ENCODE measurements around the gene PALMD. TPM values are rescaled to one million over a fixed set of nuclear protein-coding genes. Genes with fewer than 3 reads are reported as not detected.

The PALMD gene
- polyA plus RNA-seq, 2 of the 4 experiments (the other 2 are of a cell fraction), result 0.92 to 3.1 TPM

DNA sequence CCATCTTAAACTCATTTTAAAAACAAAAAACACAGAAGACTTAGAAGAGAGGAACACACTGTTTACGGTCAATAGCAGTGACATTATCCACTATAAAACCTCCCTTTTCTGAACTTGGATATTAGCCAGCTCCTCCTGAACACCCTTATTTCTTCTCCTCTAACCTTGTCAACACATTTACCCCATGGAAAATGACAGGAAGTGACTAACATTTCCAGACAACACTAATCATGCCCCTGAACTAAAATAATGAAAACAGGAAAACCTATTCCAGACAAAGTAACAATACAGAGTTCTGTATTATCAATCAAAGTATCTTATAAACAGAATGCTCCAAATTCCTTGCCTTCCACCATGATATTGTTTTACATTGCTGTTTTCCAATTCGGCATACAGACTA lies 45.3 kb downstream of the PALMD start (continued):
- TF ChIP-seq, protein P1, sequence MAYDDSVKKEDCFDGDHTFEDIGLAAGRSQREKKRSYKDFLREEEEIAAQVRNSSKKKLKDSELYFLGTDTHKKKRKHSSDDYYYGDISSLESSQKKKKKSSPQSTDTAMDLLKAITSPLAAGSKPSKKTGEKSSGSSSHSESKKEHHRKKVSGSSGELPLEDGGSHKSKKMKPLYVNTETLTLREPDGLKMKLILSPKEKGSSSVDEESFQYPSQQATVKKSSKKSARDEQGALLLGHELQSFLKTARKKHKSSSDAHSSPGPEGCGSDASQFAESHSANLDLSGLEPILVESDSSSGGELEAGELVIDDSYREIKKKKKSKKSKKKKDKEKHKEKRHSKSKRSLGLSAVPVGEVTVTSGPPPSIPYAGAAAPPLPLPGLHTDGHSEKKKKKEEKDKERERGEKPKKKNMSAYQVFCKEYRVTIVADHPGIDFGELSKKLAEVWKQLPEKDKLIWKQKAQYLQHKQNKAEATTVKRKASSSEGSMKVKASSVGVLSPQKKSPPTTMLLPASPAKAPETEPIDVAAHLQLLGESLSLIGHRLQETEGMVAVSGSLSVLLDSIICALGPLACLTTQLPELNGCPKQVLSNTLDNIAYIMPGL (CRISPR knock-in tag; IDR thresholded peaks at IDR 0.05; ENCODE audit: borderline replicate concordance), result no peak
- TF ChIP-seq POLR2AphosphoS2 (conservative IDR thresholded peaks at IDR 0.05; ENCODE audit: low read length), result no peak
- no peak for TF ChIP-seq USF2 (IDR thresholded peaks at IDR 0.05)

- 56% methylated on average over 2 of the region's 2 CpGs for WGBS (ENCODE audit: missing lambda C conversion rate)
- Histone ChIP-seq H3K27ac (no peak overlapping the region), H3K9me3 (0 out of 3 replicates have a peak, but pooled peaks cover 1% of the 10 kb centered on the region), H3K4me1 (no peaks in the 10 kb centered on the region), H3K4me2 (no peak overlapping the region), H3K4me3 (no peak overlapping the region)
- CTCF ChIA-PET, result interaction anchor here (0.7 to 3.1 kb wide), 3 partner anchors 10 to 215 kb away, joined by 3 to 14 read pairs (median 4); no protein-coding TSS in a partner anchor
- DNase-seq (ENCODE audit: low read depth in 1 of 2, low spot score in 1 of 2), result no peak
- no peak for ATAC-seq
- TF ChIP-seq, protein P2, sequence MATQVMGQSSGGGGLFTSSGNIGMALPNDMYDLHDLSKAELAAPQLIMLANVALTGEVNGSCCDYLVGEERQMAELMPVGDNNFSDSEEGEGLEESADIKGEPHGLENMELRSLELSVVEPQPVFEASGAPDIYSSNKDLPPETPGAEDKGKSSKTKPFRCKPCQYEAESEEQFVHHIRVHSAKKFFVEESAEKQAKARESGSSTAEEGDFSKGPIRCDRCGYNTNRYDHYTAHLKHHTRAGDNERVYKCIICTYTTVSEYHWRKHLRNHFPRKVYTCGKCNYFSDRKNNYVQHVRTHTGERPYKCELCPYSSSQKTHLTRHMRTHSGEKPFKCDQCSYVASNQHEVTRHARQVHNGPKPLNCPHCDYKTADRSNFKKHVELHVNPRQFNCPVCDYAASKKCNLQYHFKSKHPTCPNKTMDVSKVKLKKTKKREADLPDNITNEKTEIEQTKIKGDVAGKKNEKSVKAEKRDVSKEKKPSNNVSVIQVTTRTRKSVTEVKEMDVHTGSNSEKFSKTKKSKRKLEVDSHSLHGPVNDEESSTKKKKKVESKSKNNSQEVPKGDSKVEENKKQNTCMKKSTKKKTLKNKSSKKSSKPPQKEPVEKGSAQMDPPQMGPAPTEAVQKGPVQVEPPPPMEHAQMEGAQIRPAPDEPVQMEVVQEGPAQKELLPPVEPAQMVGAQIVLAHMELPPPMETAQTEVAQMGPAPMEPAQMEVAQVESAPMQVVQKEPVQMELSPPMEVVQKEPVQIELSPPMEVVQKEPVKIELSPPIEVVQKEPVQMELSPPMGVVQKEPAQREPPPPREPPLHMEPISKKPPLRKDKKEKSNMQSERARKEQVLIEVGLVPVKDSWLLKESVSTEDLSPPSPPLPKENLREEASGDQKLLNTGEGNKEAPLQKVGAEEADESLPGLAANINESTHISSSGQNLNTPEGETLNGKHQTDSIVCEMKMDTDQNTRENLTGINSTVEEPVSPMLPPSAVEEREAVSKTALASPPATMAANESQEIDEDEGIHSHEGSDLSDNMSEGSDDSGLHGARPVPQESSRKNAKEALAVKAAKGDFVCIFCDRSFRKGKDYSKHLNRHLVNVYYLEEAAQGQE (IDR thresholded peaks at IDR 0.05), result 0 out of 2 replicates have a peak, but pooled peaks have one; percentile 25
- no peak for TF ChIP-seq SMC3 (IDR thresholded peaks at IDR 0.05)
- FAIRE-seq, result no peak
- POLR2A ChIA-PET, result no interaction called here
Observed at GRCh38 chr1:99696616-99697015, 50.7 kb downstream of the PALMD start.

DNA sequence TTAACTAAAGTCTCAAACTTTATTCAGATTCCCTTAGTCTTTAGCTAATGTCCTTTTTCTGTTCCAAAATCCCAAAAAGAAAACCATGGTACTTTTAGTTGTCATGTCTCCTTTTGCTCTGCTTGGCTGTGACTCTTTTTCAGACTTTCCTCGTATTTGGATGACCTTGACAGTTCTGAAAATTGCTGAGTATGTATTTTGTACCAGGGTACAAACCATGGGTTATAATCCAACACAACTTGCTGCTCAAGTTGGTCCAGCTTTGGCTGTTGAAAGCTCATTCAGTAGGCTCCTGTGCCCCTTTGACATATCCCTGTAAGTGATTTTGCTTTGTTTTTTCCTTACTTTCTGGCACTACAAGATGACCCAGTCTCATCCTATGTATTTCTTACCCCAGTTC lies 51.7 kb downstream of the PALMD start:
- Histone ChIP-seq H3K4me3 (no peak overlapping the region), H3K9me3 (0 out of 3 replicates have a peak, but pooled peaks cover 3% of the 10 kb centered on the region), H3K4me1 (no peaks in the 10 kb centered on the region), H3K27ac (no peak overlapping the region), H3K4me2 (no peak overlapping the region)
- POLR2A ChIA-PET, result no interaction called here
- TF ChIP-seq CBX2 (IDR thresholded peaks at IDR 0.05; ENCODE audit: borderline replicate concordance, low read depth) (no peak), MAFK (IDR thresholded peaks at IDR 0.05; ENCODE audit: partially characterized antibody) (peak; percentile 85)
- CTCF ChIA-PET, result interaction anchor here (1.3 kb wide), 1 partner anchor 9 kb away, joined by 4 read pairs; no protein-coding TSS in a partner anchor
- DNase-seq (ENCODE audit: low read depth in 1 of 2, low spot score in 1 of 2) (no peak), FAIRE-seq (no peak), ATAC-seq (no peak)
- WGBS (ENCODE audit: missing lambda C conversion rate), result 8% methylated on average over 1 of the region's 1 CpG

GRCh38 chr1:99700020-99700419 lies 54.1 kb downstream of the PALMD start:
- WGBS (ENCODE audit: missing lambda C conversion rate), result 43% methylated on average over 3 of the region's 3 CpGs
- CTCF ChIA-PET, result no interaction called here
- ATAC-seq, result no peak
- DNase-seq (ENCODE audit: low read depth in 1 of 2, low spot score in 1 of 2), result no peak
- Histone ChIP-seq H3K4me2 (no peak overlapping the region), H3K9me3 (0 out of 3 replicates have a peak, but pooled peaks cover 3% of the 10 kb centered on the region), H3K4me1 (no peaks in the 10 kb centered on the region), H3K27ac (no peak overlapping the region), H3K4me3 (no peak overlapping the region)
- FAIRE-seq, result no peak
- POLR2A ChIA-PET, result no interaction called here
- TF ChIP-seq, protein P3, sequence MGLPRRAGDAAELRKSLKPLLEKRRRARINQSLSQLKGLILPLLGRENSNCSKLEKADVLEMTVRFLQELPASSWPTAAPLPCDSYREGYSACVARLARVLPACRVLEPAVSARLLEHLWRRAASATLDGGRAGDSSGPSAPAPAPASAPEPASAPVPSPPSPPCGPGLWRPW (IDR thresholded peaks at IDR 0.05), result no peak
- TF ChIP-seq, protein P4, sequence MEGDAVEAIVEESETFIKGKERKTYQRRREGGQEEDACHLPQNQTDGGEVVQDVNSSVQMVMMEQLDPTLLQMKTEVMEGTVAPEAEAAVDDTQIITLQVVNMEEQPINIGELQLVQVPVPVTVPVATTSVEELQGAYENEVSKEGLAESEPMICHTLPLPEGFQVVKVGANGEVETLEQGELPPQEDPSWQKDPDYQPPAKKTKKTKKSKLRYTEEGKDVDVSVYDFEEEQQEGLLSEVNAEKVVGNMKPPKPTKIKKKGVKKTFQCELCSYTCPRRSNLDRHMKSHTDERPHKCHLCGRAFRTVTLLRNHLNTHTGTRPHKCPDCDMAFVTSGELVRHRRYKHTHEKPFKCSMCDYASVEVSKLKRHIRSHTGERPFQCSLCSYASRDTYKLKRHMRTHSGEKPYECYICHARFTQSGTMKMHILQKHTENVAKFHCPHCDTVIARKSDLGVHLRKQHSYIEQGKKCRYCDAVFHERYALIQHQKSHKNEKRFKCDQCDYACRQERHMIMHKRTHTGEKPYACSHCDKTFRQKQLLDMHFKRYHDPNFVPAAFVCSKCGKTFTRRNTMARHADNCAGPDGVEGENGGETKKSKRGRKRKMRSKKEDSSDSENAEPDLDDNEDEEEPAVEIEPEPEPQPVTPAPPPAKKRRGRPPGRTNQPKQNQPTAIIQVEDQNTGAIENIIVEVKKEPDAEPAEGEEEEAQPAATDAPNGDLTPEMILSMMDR (IDR thresholded peaks at IDR 0.05), result no peak
- TF ChIP-seq EHF (CRISPR knock-in tag; IDR thresholded peaks at IDR 0.05), result no peak
- no peak for TF ChIP-seq GATA3 (IDR thresholded peaks at IDR 0.05; ENCODE audit: borderline replicate concordance)
- TF ChIP-seq PHF8 (IDR thresholded peaks at IDR 0.05; ENCODE audit: borderline replicate concordance, low read depth), result no peak
- no peak for TF ChIP-seq CEBPB (IDR thresholded peaks at IDR 0.05)
- no peak for TF ChIP-seq FOSL2 (IDR thresholded peaks at IDR 0.05)
- TF ChIP-seq FOSL2 (CRISPR knock-in tag; IDR thresholded peaks at IDR 0.05), result no peak
- no peak for TF ChIP-seq FOSB (CRISPR knock-in tag; IDR thresholded peaks at IDR 0.05)
- TF ChIP-seq RFX5 (IDR thresholded peaks at IDR 0.05), result no peak
- no peak for TF ChIP-seq HOXB5 (CRISPR knock-in tag; IDR thresholded peaks at IDR 0.05)
- no peak for TF ChIP-seq FOXS1 (CRISPR knock-in tag; IDR thresholded peaks at IDR 0.05)
- no peak for TF ChIP-seq MYC (IDR thresholded peaks at IDR 0.05; ENCODE audit: borderline replicate concordance, low read length)
- TF ChIP-seq RARB (CRISPR knock-in tag; IDR thresholded peaks at IDR 0.05), result no peak
- TF ChIP-seq, protein P5, sequence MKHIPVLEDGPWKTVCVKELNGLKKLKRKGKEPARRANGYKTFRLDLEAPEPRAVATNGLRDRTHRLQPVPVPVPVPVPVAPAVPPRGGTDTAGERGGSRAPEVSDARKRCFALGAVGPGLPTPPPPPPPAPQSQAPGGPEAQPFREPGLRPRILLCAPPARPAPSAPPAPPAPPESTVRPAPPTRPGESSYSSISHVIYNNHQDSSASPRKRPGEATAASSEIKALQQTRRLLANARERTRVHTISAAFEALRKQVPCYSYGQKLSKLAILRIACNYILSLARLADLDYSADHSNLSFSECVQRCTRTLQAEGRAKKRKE (CRISPR knock-in tag; IDR thresholded peaks at IDR 0.05; ENCODE audit: low read depth), result no peak

All from A549 (cell line).